ENCODE results near the gene ESPL1.
A peak's percentile ranks its signal among the peaks of the same experiment; 100 is the strongest.
"Not testable (repeated sequence)": the region's sequence is repeated elsewhere in the genome, so short reads cannot be mapped to it uniquely, and the experiment has no call there.

The ESPL1 gene

DNA sequence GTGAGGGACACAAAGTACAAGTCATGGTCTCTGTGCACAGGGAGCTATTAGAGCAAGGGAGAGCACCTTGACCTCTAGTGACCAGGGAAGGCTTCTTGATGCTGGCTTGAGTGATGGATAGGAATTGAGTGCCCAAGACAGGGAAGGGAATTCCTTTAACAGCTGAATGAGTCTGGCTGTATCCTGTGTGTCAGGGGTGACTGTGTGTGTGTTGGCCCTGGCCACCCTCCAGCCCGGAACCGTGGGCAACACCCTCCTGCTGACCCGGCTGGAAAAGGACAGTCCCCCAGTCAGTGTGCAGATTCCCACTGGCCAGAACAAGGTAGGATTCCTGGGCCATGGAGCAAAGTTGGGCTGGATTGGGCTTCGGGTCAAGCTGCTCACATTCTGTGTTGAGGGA lies 21.8 kb downstream of the ESPL1 start:
- Histone ChIP-seq H3K4me1 (ENCODE audit: control insufficient read depth, insufficient read depth, low read length, poor library complexity, severe bottlenecking) (no peaks in the 10 kb centered on the region), H3K27ac (ENCODE audit: low read depth, low read length, severe bottlenecking) (no peak overlapping the region), H3K36me3 (ENCODE audit: control insufficient read depth, insufficient read depth, low read length) (peaks cover 83% of the 10 kb centered on the region), H3K9me3 (ENCODE audit: control insufficient read depth, low read length) (no peaks in the 10 kb centered on the region), H3K4me3 (ENCODE audit: extremely low read depth, insufficient read depth, low read length, poor library complexity, severe bottlenecking) (no peak overlapping the region)
- 94 to 100% methylated on average over 2 to 4 of the region's 4 CpGs for WGBS, 2 experiments (ENCODE audit: insufficient coverage in 2 of 2)

DNA sequence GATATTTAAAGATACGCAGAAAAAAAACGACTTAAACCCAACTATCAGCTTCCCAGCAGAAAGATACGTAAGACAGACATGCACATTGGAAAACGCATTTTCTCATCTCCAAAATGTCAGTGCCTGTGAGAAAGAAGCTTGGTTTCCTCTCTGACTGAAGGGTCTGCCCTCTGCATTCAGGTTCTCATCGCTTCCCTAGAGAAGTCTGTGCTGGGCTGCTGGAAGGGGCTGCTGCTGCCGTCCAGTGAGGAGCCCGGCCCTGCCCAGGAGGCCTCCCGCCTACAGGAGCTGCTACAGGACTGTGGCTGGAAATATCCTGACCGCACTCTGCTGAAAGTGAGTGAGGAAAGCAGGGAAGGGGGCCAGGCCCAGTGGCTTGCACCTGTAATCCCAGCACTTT lies 22.6 kb downstream of the ESPL1 start:
- H3K9me3 ChIP-seq (ENCODE audit: control insufficient read depth, low read length): no peaks in the 10 kb centered on the region
- no peak overlapping the region for H3K27ac ChIP-seq (ENCODE audit: low read depth, low read length, severe bottlenecking)
- peaks cover 76% of the 10 kb centered on the region for H3K36me3 ChIP-seq (ENCODE audit: control insufficient read depth, insufficient read depth, low read length)
- no peaks in the 10 kb centered on the region for H3K4me1 ChIP-seq (ENCODE audit: control insufficient read depth, insufficient read depth, low read length, poor library complexity, severe bottlenecking)
- WGBS, 2 experiments (ENCODE audit: insufficient coverage in 2 of 2): 92 to 97% methylated on average over 6 to 7 of the region's 9 CpGs
- no peak overlapping the region for H3K4me3 ChIP-seq (ENCODE audit: extremely low read depth, insufficient read depth, low read length, poor library complexity, severe bottlenecking)

DNA sequence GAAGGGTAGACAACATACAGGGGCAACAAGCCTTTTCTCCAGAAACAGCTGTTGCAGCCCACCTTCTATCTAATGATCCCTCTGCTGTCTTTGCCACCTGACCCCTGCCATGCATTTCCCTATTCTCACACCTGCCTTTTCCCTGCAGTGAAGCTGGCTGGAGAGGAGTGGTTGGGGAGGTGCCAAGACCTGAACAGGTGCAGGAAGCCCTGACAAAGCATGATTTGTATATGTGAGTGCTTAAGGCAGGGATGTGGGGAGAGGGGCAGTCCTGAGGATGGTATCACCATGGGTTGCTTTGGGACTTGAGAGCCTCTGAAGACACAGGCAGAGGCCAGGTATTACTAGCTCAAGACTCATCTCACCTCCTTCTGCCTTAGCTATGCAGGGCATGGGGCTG lies 24.3 kb downstream of the ESPL1 start:
- no peaks in the 10 kb centered on the region for H3K9me3 ChIP-seq (ENCODE audit: control insufficient read depth, low read length)
- H3K4me3 ChIP-seq (ENCODE audit: extremely low read depth, insufficient read depth, low read length, poor library complexity, severe bottlenecking): no peak overlapping the region
- peaks cover 7% of the 10 kb centered on the region for H3K4me1 ChIP-seq (ENCODE audit: control insufficient read depth, insufficient read depth, low read length, poor library complexity, severe bottlenecking)
- no peak overlapping the region for H3K27ac ChIP-seq (ENCODE audit: low read depth, low read length, severe bottlenecking)
- H3K36me3 ChIP-seq (ENCODE audit: control insufficient read depth, insufficient read depth, low read length): peaks cover 74% of the 10 kb centered on the region

DNA sequence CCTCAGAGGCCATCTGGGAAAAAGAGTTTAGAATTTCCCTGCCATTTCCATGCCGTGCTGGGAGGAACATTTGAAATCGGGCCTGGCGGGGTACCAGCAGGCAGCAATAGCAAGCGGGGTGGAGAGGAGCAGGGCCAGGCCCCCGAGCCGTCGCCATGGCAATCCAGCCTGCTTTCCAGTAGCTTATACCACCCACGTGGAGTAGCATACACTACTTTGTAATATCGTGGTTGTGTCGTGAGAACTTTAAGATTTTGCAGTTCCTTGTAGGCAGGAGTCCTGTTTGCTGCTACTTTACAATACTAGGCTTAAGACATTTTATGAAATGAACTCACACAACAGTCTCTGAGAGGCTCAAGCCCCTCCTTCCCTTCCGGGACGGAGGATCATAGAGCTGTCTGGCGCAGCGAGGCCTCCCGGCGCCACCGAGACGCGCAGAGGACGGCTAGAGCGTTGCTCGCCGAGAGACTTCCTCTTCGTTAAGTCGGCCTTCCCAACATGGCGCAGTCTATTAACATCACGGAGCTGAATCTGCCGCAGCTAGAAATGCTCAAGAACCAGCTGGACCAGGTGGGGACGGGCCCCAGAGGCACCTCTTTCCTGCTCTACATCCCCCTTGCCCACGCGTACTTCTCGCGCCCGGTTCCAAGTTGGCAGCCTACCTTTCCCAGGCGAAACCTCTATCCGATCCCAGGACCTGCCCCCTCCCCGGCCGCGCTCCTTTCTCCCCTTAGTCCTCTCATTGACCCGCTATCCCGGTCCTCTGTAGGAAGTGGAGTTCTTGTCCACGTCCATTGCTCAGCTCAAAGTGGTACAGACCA lies 27.2 kb downstream of the ESPL1 start, which contains the start of gene PFDN5:
TSS of gene PFDN5 (plus strand) at position 473 of the 821 bp plus-strand sequence. CDS start at position 499, 26 bp downstream.
- Histone ChIP-seq H3K4me1 (ENCODE audit: control insufficient read depth, insufficient read depth, low read length, poor library complexity, severe bottlenecking) (peaks cover 27% of the 10 kb centered on the region), H3K27ac (ENCODE audit: low read depth, low read length, severe bottlenecking) (peak within 1 kb of the TSS; percentile 80), H3K9me3 (ENCODE audit: control insufficient read depth, low read length) (no peaks in the 10 kb centered on the region), H3K36me3 (ENCODE audit: control insufficient read depth, insufficient read depth, low read length) (peaks cover 65% of the 10 kb centered on the region), H3K4me3 (ENCODE audit: extremely low read depth, insufficient read depth, low read length, poor library complexity, severe bottlenecking) (peak within 1 kb of the TSS; percentile 98)
- WGBS, 2 experiments (ENCODE audit: insufficient coverage in 2 of 2): 4 to 6% methylated on average over 28 to 34 of the region's 42 CpGs

DNA sequence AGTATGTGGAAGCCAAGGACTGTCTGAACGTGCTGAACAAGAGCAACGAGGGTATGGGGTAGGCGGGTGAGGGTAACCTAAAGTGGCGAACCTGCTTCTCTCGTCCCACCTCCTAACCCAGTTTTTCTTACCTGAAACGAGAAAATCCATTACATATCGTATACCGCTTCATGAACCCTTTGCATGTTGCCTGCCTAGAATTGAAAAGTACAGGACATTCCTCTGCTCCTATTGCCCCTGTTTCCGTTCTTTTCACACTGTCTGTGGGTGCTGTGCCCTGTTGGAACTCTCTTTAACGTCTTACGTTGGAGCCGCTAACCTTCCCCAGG lies 27.8 kb downstream of the ESPL1 start:
- peak overlapping the region; percentile 80 for H3K27ac ChIP-seq (ENCODE audit: low read depth, low read length, severe bottlenecking)
- H3K9me3 ChIP-seq (ENCODE audit: control insufficient read depth, low read length): no peaks in the 10 kb centered on the region
- whole genome bisulfite sequencing, 2 experiments (ENCODE audit: insufficient coverage in 2 of 2): 9 to 12% methylated on average over 8 to 9 of the region's 12 CpGs
- H3K36me3 ChIP-seq (ENCODE audit: control insufficient read depth, insufficient read depth, low read length): peaks cover 64% of the 10 kb centered on the region
- peaks cover 32% of the 10 kb centered on the region for H3K4me1 ChIP-seq (ENCODE audit: control insufficient read depth, insufficient read depth, low read length, poor library complexity, severe bottlenecking)
- H3K4me3 ChIP-seq (ENCODE audit: extremely low read depth, insufficient read depth, low read length, poor library complexity, severe bottlenecking): peak overlapping the region; percentile 98

DNA sequence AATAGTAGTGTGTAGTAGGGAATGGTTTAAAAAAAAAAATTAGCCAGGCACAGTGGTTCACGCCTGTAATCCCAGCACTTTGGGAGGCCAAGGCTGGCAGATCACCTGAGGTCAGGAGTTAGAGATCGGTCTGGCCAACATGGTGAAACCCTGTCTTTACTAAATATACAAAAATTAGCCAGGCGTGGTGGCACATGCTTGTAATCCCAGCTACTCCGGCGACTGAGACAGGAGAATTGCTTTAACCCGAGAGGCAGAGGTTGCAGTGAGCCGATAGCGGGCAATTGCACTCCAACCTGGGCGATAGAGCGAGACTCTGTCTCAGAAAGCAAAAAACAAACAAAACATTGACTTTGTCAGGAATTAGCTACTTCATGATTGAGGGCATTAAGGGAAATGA lies 29.0 kb downstream of the ESPL1 start:
- H3K9me3 ChIP-seq (ENCODE audit: control insufficient read depth, low read length); H3K4me3 ChIP-seq (ENCODE audit: extremely low read depth, insufficient read depth, low read length, poor library complexity, severe bottlenecking); H3K27ac ChIP-seq (ENCODE audit: low read depth, low read length, severe bottlenecking): not testable (repeated sequence)
- Histone ChIP-seq H3K36me3 (ENCODE audit: control insufficient read depth, insufficient read depth, low read length) (peaks cover 66% of the 10 kb centered on the region), H3K4me1 (ENCODE audit: control insufficient read depth, insufficient read depth, low read length, poor library complexity, severe bottlenecking) (peaks cover 33% of the 10 kb centered on the region)
- WGBS, 2 experiments (ENCODE audit: insufficient coverage in 2 of 2): 95 to 97% methylated on average over 10 of the region's 10 CpGs

DNA sequence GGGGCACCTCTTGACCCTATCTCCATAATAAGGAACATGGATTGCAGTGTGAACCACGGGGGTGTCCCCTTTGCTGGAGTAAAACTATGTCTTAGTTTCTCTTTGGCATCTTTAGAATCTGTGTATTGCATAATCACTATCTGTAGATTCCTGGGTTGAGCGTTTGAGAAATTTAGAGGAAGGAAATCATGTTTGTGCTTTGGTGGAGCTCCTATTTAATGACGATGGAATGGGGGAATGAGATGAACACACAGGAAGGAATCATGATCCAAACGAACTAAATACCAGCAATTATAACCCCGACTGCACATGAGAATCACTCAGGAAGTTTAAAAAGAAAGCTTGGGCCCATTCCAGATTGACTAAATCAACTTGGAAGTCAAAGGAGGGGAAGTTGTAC lies 30.1 kb downstream of the ESPL1 start:
- Histone ChIP-seq H3K27ac (ENCODE audit: low read depth, low read length, severe bottlenecking) (peak overlapping the region; percentile 97), H3K4me1 (ENCODE audit: control insufficient read depth, insufficient read depth, low read length, poor library complexity, severe bottlenecking) (peaks cover 33% of the 10 kb centered on the region), H3K4me3 (ENCODE audit: extremely low read depth, insufficient read depth, low read length, poor library complexity, severe bottlenecking) (no peak overlapping the region), H3K9me3 (ENCODE audit: control insufficient read depth, low read length) (no peaks in the 10 kb centered on the region), H3K36me3 (ENCODE audit: control insufficient read depth, insufficient read depth, low read length) (peaks cover 67% of the 10 kb centered on the region)
- 93 to 100% methylated on average over 2 of the region's 5 CpGs for WGBS, 2 experiments (ENCODE audit: insufficient coverage in 2 of 2)

DNA sequence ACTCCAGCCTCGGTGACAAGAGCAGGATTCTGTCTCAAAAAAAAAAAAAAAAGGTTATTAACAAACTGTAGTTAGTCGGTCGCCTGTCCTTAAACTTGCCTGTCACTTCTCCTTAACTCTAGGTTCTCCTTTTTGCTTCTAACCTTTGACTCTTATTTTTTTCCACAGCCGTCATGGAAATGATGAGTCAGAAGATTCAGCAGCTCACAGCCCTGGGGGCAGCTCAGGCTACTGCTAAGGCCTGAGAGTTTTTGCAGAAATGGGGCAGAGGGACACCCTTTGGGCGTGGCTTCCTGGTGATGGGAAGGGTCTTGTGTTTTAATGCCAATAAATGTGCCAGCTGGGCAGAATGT lies 31.0 kb downstream of the ESPL1 start:
- peak overlapping the region; percentile 76 for H3K4me3 ChIP-seq (ENCODE audit: extremely low read depth, insufficient read depth, low read length, poor library complexity, severe bottlenecking)
- peaks cover 65% of the 10 kb centered on the region for H3K36me3 ChIP-seq (ENCODE audit: control insufficient read depth, insufficient read depth, low read length)
- H3K27ac ChIP-seq (ENCODE audit: low read depth, low read length, severe bottlenecking): peak overlapping the region; percentile 97
- peaks cover 33% of the 10 kb centered on the region for H3K4me1 ChIP-seq (ENCODE audit: control insufficient read depth, insufficient read depth, low read length, poor library complexity, severe bottlenecking)
- H3K9me3 ChIP-seq (ENCODE audit: control insufficient read depth, low read length): no peaks in the 10 kb centered on the region
- WGBS, 2 experiments (ENCODE audit: insufficient coverage in 2 of 2): 84 to 97% methylated on average over 3 to 4 of the region's 5 CpGs

DNA sequence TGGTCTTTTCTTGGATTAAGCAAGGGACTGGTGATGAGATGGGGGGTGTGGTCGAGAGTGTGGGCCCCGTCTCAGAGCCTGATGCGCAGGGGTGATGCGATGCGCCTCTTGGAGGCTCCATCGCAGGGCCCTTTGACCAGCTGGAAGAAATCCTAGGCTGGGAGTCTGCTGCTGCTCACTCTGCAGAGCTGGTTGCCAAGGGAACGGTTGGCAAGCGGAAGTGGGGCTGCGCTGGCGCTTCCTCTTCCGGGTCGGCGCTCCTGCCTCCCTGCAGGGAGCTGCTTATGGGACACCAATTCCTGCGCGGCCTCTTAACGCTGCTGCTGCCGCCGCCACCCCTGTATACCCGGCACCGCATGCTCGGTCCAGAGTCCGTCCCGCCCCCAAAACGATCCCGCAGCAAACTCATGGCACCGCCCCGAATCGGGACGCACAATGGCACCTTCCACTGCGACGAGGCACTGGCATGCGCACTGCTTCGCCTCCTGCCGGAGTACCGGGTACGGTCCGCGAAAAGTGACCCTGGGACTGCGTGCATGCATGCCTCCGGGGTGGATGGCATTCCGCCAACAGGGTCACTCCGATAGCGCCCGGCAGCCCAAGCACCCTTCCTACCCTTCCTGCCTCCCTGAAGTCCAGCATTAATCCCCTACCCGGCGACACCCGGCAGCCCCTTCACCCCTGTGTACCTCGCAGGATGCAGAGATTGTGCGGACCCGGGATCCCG lies 31.5 kb downstream of the ESPL1 start, which contains the start of gene MYG1:
TSS of gene MYG1 (plus strand) at position 242 of the 727 bp plus-strand sequence. CDS start at position 285, 43 bp downstream.
- H3K27ac ChIP-seq (ENCODE audit: low read depth, low read length, severe bottlenecking): peak within 1 kb of the TSS; percentile 97
- peaks cover 33% of the 10 kb centered on the region for H3K4me1 ChIP-seq (ENCODE audit: control insufficient read depth, insufficient read depth, low read length, poor library complexity, severe bottlenecking)
- peak within 1 kb of the TSS; percentile 76 for H3K4me3 ChIP-seq (ENCODE audit: extremely low read depth, insufficient read depth, low read length, poor library complexity, severe bottlenecking)
- no peaks in the 10 kb centered on the region for H3K9me3 ChIP-seq (ENCODE audit: control insufficient read depth, low read length)
- WGBS, 2 experiments (ENCODE audit: insufficient coverage in 2 of 2): 1 to 4% methylated on average over 28 to 41 of the region's 51 CpGs
- H3K36me3 ChIP-seq (ENCODE audit: control insufficient read depth, insufficient read depth, low read length): peaks cover 61% of the 10 kb centered on the region

DNA sequence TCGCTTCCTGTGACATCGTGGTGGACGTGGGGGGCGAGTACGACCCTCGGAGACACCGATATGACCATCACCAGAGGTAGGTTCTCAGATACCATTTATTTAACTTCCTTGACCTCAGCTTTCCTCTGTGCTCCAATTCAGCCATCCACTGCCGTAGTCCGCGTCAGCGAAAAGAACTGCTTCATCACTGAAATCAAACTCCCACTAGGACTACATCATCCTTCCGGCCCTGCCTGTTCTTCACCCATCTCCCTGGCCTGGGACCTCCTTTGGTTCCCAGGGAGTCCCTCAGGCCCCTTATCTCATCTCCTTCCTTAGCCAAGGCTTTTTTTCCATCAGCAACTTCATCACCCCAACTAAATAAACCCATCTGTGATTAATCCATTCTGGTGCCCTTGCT lies 32.1 kb downstream of the ESPL1 start:
- 7 to 11% methylated on average over 6 to 12 of the region's 12 CpGs for WGBS, 2 experiments (ENCODE audit: insufficient coverage in 2 of 2)
- peak overlapping the region; percentile 76 for H3K4me3 ChIP-seq (ENCODE audit: extremely low read depth, insufficient read depth, low read length, poor library complexity, severe bottlenecking)
- peak overlapping the region; percentile 97 for H3K27ac ChIP-seq (ENCODE audit: low read depth, low read length, severe bottlenecking)
- no peaks in the 10 kb centered on the region for H3K9me3 ChIP-seq (ENCODE audit: control insufficient read depth, low read length)
- H3K4me1 ChIP-seq (ENCODE audit: control insufficient read depth, insufficient read depth, low read length, poor library complexity, severe bottlenecking): peaks cover 33% of the 10 kb centered on the region
- peaks cover 61% of the 10 kb centered on the region for H3K36me3 ChIP-seq (ENCODE audit: control insufficient read depth, insufficient read depth, low read length)

DNA sequence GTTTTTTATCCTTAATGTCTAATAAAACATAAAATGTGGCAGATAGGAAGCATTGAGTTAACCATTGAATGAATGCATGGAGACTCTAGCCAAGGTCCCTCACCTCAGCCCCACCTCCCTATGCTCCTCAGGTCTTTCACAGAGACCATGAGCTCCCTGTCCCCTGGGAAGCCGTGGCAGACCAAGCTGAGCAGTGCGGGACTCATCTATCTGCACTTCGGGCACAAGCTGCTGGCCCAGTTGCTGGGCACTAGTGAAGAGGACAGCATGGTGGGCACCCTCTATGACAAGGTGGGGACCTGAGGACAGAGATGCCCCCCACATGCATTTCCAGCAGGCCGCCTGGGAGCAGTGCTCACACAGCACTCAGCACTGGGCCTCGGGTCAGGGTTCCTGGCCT lies 34.8 kb downstream of the ESPL1 start:
- no peaks in the 10 kb centered on the region for H3K9me3 ChIP-seq (ENCODE audit: control insufficient read depth, low read length)
- peaks cover 23% of the 10 kb centered on the region for H3K4me1 ChIP-seq (ENCODE audit: control insufficient read depth, insufficient read depth, low read length, poor library complexity, severe bottlenecking)
- no peak overlapping the region for H3K27ac ChIP-seq (ENCODE audit: low read depth, low read length, severe bottlenecking)
- no peak overlapping the region for H3K4me3 ChIP-seq (ENCODE audit: extremely low read depth, insufficient read depth, low read length, poor library complexity, severe bottlenecking)
- WGBS, 2 experiments (ENCODE audit: insufficient coverage in 2 of 2): 96 to 100% methylated on average over 1 to 5 of the region's 5 CpGs
- peaks cover 73% of the 10 kb centered on the region for H3K36me3 ChIP-seq (ENCODE audit: control insufficient read depth, insufficient read depth, low read length)

Data from mesodermal cell (in vitro differentiated cells).